Esophagus squamous epithelium (tissue), 4 donors: ENCODE data around the gene PSMD8.
"Not testable (repeated sequence)": the region's sequence is repeated elsewhere in the genome, so short reads cannot be mapped to it uniquely, and the experiment has no call there.

Source experiments
- CTCF ChIP-seq, 6 experiments: fragments of 450-650 bp in 4 of 6; fragments of 200-600 bp in 2 of 6; sonication (generic) in 2 of 6; IDR thresholded peaks; one replicate each; pipeline ENCODE4 v1.5.1; 2016 to 2019; ENCODE audit warnings: antibody characterized with exemption in 6 of 6, mild to moderate bottlenecking in 4 of 6, moderate library complexity in 4 of 6
- POLR2A ChIP-seq, 4 donors: fragments of 450-650 bp; IDR thresholded peaks; one replicate each; pipeline ENCODE4 v1.6.1; 2017; ENCODE audit warnings: antibody characterized with exemption in 4 of 4, mild to moderate bottlenecking in 4 of 4, moderate library complexity in 3 of 4

- not testable (repeated sequence) for TF ChIP-seq POLR2A, CTCF (IDR thresholded peaks at IDR 0.05)
These were observed 35.4 kb upstream of the PSMD8 start for GRCh38 chr19:38339011-38339410.
